ENCODE results near the gene PLCG1.

DNA sequence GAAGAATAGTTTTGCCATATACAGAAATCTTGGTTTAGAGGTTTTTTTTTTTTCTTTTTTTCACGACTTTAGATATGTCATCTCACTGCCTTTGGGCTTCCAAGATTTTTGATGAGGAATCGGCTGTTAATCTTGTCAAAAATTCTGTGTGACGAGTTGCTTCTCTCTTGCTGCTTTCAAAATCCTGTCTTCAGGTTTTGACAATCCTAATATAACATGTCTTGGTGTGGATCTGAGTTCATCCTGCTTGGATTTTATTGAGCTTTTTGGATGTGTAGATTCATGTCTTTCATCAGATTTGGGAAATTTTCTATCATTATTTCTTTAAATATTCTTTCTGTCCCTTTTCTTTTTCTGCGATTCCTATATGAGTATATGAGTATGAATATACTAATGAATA, 61.1 kb downstream of the PLCG1 start:
- no peak for TF ChIP-seq YY1 (IDR thresholded peaks at IDR 0.05; ENCODE audit: borderline replicate concordance in 1 of 3, control insufficient read depth in 1 of 3, extremely low read depth in 1 of 3, insufficient read depth in 3 of 3, insufficient read length in 1 of 3, insufficient replicate concordance in 2 of 3, low read depth in 1 of 3, low read length in 2 of 3)
- TF ChIP-seq ZNF239 (CRISPR knock-in tag; IDR thresholded peaks at IDR 0.05): no peak
- no peak for TF ChIP-seq GATA2 (CRISPR knock-in tag; IDR thresholded peaks at IDR 0.05)
